H1 (cell line): Measurements from ENCODE around the gene UGGT1. TPM values are rescaled to one million over a fixed set of nuclear protein-coding genes. Genes with fewer than 3 reads are reported as not detected.

Source experiments
- CTCF ChIA-PET: fragments of 300-600 bp; sonication (Branson Sonifier 250); formaldehyde crosslinking; loops from one replicate; lab custom pipeline; 2021; ENCODE audit not compliant: partially characterized antibody; lab: Charles Lee
- POLR2A ChIA-PET: fragments of 300-600 bp; sonication (Branson Sonifier 250); formaldehyde crosslinking; loops from one replicate; lab custom pipeline; 2021; ENCODE audit warnings: inconsistent platforms; ENCODE audit not compliant: partially characterized antibody; lab: Charles Lee
- DNase-seq, 2 experiments: peaks; one replicate each; pipeline versions ENCODE4 v3.0.0 to v3.0.0-alpha.2; 2010 to 2022; ENCODE audit warnings: low spot score in 2 of 2, low read depth in 1 of 2, mixed read lengths in 1 of 2
- FAIRE-seq: peaks from 2 replicates; lab custom pipeline; 2011; peaks lifted over from hg19 to GRCh38; lab: Jason Lieb, UNC
- H2AFZ ChIP-seq: 2 replicates; pipeline ENCODE4 v1.8.1; 2012; ENCODE audit warnings: low read length, inconsistent platforms
- H2AK5ac ChIP-seq: 2 replicates; pipeline ENCODE4 v1.6.1; 2013; ENCODE audit warnings: low read depth, low read length
- H2BK120ac ChIP-seq: replicated peaks from 2 replicates; pipeline ENCODE3; 2013; ENCODE audit warnings: low read depth, low read length, inconsistent platforms
- H2BK12ac ChIP-seq: 2 replicates; pipeline ENCODE4 v1.6.1; 2013; ENCODE audit warnings: low read depth, low read length
- H2BK15ac ChIP-seq: 2 replicates; pipeline ENCODE4 v1.6.1; 2013; ENCODE audit warnings: low read length
- H2BK20ac ChIP-seq: 2 replicates; pipeline ENCODE4 v1.6.1; 2013; ENCODE audit warnings: low read length
- H2BK5ac ChIP-seq: 2 replicates; pipeline ENCODE4 v1.6.1; 2013; ENCODE audit warnings: low read depth, low read length
- H3K14ac ChIP-seq: 2 replicates; pipeline ENCODE4 v1.6.1; 2013; ENCODE audit warnings: inconsistent platforms; ENCODE audit not compliant: insufficient read length
- H3K18ac ChIP-seq: 2 replicates; pipeline ENCODE4 v1.6.1; 2013; ENCODE audit warnings: low read length; ENCODE audit errors: extremely low read depth
- H3K23ac ChIP-seq: 2 replicates; pipeline ENCODE4 v1.6.1; 2013; ENCODE audit warnings: inconsistent platforms; ENCODE audit not compliant: insufficient read length
- H3K23me2 ChIP-seq: 2 replicates; pipeline ENCODE4 v1.6.1; 2013; ENCODE audit warnings: low read depth, low read length
- H3K27ac ChIP-seq: 2 replicates; pipeline ENCODE4 v1.6.1; 2011; ENCODE audit warnings: low read depth, low read length, inconsistent platforms
- H3K27me3 ChIP-seq, 4 experiments: replicated peaks in 1 of 4; 1 replicate in 1 of 4; 2 replicates in 3 of 4; pipeline versions ENCODE4 v1.6.1 to v1.8.1; 2011 to 2013; ENCODE audit warnings: low read length in 3 of 4, mild to moderate bottlenecking in 3 of 4, inconsistent platforms in 2 of 4, mixed read lengths in 2 of 4, moderate library complexity in 1 of 4; ENCODE audit not compliant: control insufficient read depth in 3 of 4, insufficient read depth in 3 of 4; ENCODE audit errors: extremely low read depth in 1 of 4
- H3K36me3 ChIP-seq, 4 experiments: 2 replicates each; pipeline versions ENCODE4 v1.6.1 to v1.8.1; 2011 to 2013; ENCODE audit warnings: mild to moderate bottlenecking in 4 of 4, low read length in 3 of 4, moderate library complexity in 2 of 4, control low read depth in 1 of 4, inconsistent platforms in 1 of 4; ENCODE audit not compliant: insufficient read depth in 4 of 4, control insufficient read depth in 2 of 4
- H3K4ac ChIP-seq: replicated peaks from 2 replicates; pipeline ENCODE3; 2013; ENCODE audit warnings: low read length, low read depth, mixed read lengths, inconsistent platforms; ENCODE audit not compliant: insufficient read length
- H3K4me1 ChIP-seq, 4 experiments: replicated peaks in 1 of 4; 1 replicate in 1 of 4; 2 replicates in 3 of 4; pipeline versions ENCODE4 v1.6.1 to v1.8.1; 2011 to 2013; ENCODE audit warnings: low read length in 3 of 4, inconsistent platforms in 2 of 4, mixed read lengths in 1 of 4; ENCODE audit not compliant: insufficient read depth in 4 of 4, control insufficient read depth in 3 of 4
- H3K4me2 ChIP-seq, 2 experiments: 2 replicates each; pipeline versions ENCODE4 v1.6.1 to v1.8.1; 2011 to 2013; ENCODE audit warnings: low read depth in 2 of 2, low read length in 2 of 2, control low read depth in 1 of 2, inconsistent platforms in 1 of 2, mild to moderate bottlenecking in 1 of 2; ENCODE audit not compliant: insufficient read depth in 1 of 2
- H3K4me3 ChIP-seq, 4 experiments: fragments of 200-600, 300-600 bp in 1 of 4; sonication (generic), shearing (Covaris generic), sonication (Bioruptor Twin) in 1 of 4; 2 replicates each; pipeline versions ENCODE4 v1.5.1 to v1.8.1; 2011 to 2016; ENCODE audit warnings: low read length in 4 of 4, low read depth in 3 of 4, control low read depth in 2 of 4, inconsistent platforms in 2 of 4, mild to moderate bottlenecking in 2 of 4, mixed read lengths in 1 of 4, moderate library complexity in 1 of 4; ENCODE audit not compliant: insufficient read depth in 2 of 4; ENCODE audit errors: extremely low read depth in 1 of 4
- H3K56ac ChIP-seq: replicated peaks from 2 replicates; pipeline ENCODE3; 2013; ENCODE audit warnings: low read depth, mild to moderate bottlenecking, mixed read lengths, low read length, inconsistent platforms; ENCODE audit not compliant: insufficient read length
- H3K79me1 ChIP-seq: 2 replicates; pipeline ENCODE4 v1.6.1; 2013; ENCODE audit warnings: low read depth, low read length, control low read depth
- H3K79me2 ChIP-seq, 2 experiments: 2 replicates each; pipeline versions ENCODE4 v1.6.1 to v1.8.1; 2012 to 2013; ENCODE audit warnings: low read length in 2 of 2, mild to moderate bottlenecking in 2 of 2, inconsistent platforms in 1 of 2; ENCODE audit not compliant: insufficient read depth in 2 of 2, control insufficient read depth in 1 of 2
- H3K9ac ChIP-seq, 4 experiments: replicated peaks in 1 of 4; 1 replicate in 1 of 4; 2 replicates in 3 of 4; pipeline versions ENCODE4 v1.6.1 to v1.8.1; 2011 to 2013; ENCODE audit warnings: low read depth in 3 of 4, low read length in 3 of 4, control low read depth in 2 of 4, mild to moderate bottlenecking in 2 of 4, moderate library complexity in 2 of 4, inconsistent platforms in 1 of 4; ENCODE audit errors: extremely low read depth in 1 of 4
- H3K9me3 ChIP-seq, 2 experiments: 2 replicates each; pipeline versions ENCODE4 v1.6.1 to v1.8.1; 2012 to 2013; ENCODE audit warnings: mild to moderate bottlenecking in 2 of 2, moderate library complexity in 2 of 2, control low read depth in 1 of 2, inconsistent platforms in 1 of 2, low read depth in 1 of 2, low read length in 1 of 2, mixed read lengths in 1 of 2; ENCODE audit not compliant: insufficient read depth in 2 of 2
- H4K20me1 ChIP-seq, 2 experiments: replicated peaks in 1 of 2; 2 replicates each; pipeline versions ENCODE3 to v1.8.1; 2011 to 2013; ENCODE audit warnings: inconsistent platforms in 2 of 2, low read length in 2 of 2, mild to moderate bottlenecking in 1 of 2; ENCODE audit not compliant: insufficient read depth in 2 of 2, control insufficient read depth in 1 of 2
- H4K5ac ChIP-seq: 2 replicates; pipeline ENCODE4 v1.6.1; 2013; ENCODE audit warnings: low read length, low read depth, mixed read lengths, inconsistent platforms; ENCODE audit not compliant: insufficient read length
- H4K8ac ChIP-seq: 2 replicates; pipeline ENCODE4 v1.8.0; 2013; ENCODE audit warnings: mild to moderate bottlenecking, moderate library complexity, low read length, inconsistent platforms; ENCODE audit not compliant: insufficient read depth; ENCODE audit errors: extremely low read depth
- H4K91ac ChIP-seq: replicated peaks from 2 replicates; pipeline ENCODE3; 2013; ENCODE audit warnings: low read length, mixed read lengths, inconsistent platforms; ENCODE audit not compliant: insufficient read length
- NANOG ChIP-seq: IDR thresholded peaks from 2 replicates; pipeline ENCODE4 v1.6.1; 2011; ENCODE audit warnings: low read length, low read depth, mild to moderate bottlenecking, inconsistent platforms; ENCODE audit not compliant: insufficient read depth, poor library complexity, severe bottlenecking
- SAP30 ChIP-seq: fragments of 300-600 bp; sonication (generic); IDR thresholded peaks from 2 replicates; pipeline ENCODE4 v1.7.1; 2012; ENCODE audit warnings: low read length, moderate library complexity, mild to moderate bottlenecking, inconsistent platforms; ENCODE audit not compliant: insufficient read depth, insufficient replicate concordance
- WGBS, 2 experiments: shearing (Covaris generic) in 1 of 2; methylation state at CpG; one replicate each; pipeline versions ENCODE4 v1.1.6 to v1.1.7; 2013 to 2015; ENCODE audit warnings: low lambda C conversion rate in 2 of 2, mixed read lengths in 2 of 2, inconsistent platforms in 1 of 2, low coverage in 1 of 2, missing lambda C conversion rate in 1 of 2; ENCODE audit not compliant: insufficient replicate concordance in 2 of 2, insufficient coverage in 1 of 2, insufficient read length in 1 of 2; ENCODE audit errors: extremely low coverage in 1 of 2, missing lambda C conversion rate in 1 of 2; 5-methylcytosine and 5-hydroxymethylcytosine counted together
- polyA plus RNA-seq, 7 experiments: library from polyadenylated mRNA; depleted of rRNA in 3 of 7; stranded (reverse) in 5 of 7; unstranded in 2 of 7; fragments of >200 nt in 5 of 7; fragments of 200-250 nt in 2 of 7; gene quantifications; 1 replicate in 5 of 7; 2 replicates in 1 of 7; 4 replicates in 1 of 7; pipeline versions ENCODE4 v1.2.1 to v1.2.3, GENCODE V29; 2011 to 2013; ENCODE audit warnings: missing spikeins in 2 of 7, mixed read lengths in 2 of 7
- total RNA-seq: library from RNA; stranded (reverse); fragmentation: NEBNext Ultra II Directional; extraction: Animal tissue kit (Norgen Biotek cat#: 25700); gene quantifications from 2 replicates; pipeline ENCODE4 v1.2.1, GENCODE V29; 2021

The UGGT1 gene
- total and polyA plus RNA-seq, 2 of the 8 experiments (the other 6 are each of a cell fraction or from before 2014, with no cell fraction given): 14.9 to 57.3 TPM

- no peak overlapping the region for H3K14ac ChIP-seq
- H2BK20ac ChIP-seq: no peak overlapping the region
- no peak overlapping the region for H2AFZ ChIP-seq
- no peak overlapping the region for H4K91ac ChIP-seq
- no peak overlapping the region for H3K9ac ChIP-seq
- H3K9me3 ChIP-seq: no peaks in the 10 kb centered on the region
- no peak overlapping the region for H3K18ac ChIP-seq
- no peaks in the 10 kb centered on the region for H3K27me3 ChIP-seq
- no peaks in the 10 kb centered on the region for H3K4me1 ChIP-seq
- no peak for DNase-seq
- no peak overlapping the region for H3K4me3 ChIP-seq
- no peak overlapping the region for H3K56ac ChIP-seq
- H2BK120ac ChIP-seq: no peak overlapping the region
- CTCF ChIA-PET: no interaction called here
- no peak overlapping the region for H2BK12ac ChIP-seq
- no peak overlapping the region for H3K4me2 ChIP-seq
- H2BK5ac ChIP-seq: no peak overlapping the region
- H4K8ac ChIP-seq: no peak overlapping the region
- H3K79me1 ChIP-seq: no peaks in the 10 kb centered on the region; the same call in 1 of the 2 replicates
- H2AK5ac ChIP-seq: no peak overlapping the region
- no peak for TF ChIP-seq NANOG
- no peak for TF ChIP-seq SAP30
- H3K27ac ChIP-seq: no peak overlapping the region
- H4K5ac ChIP-seq: no peak overlapping the region
- H3K23me2 ChIP-seq: no peaks in the 10 kb centered on the region; the same call in 1 of the 2 replicates
- POLR2A ChIA-PET: no interaction called here
- H3K4ac ChIP-seq: no peak overlapping the region
- peaks cover 2 to 39% (median 12%) of the 10 kb centered on the region in 4 experiments; a peak in 5 of 8 replicates for H3K36me3 ChIP-seq
- H4K20me1 ChIP-seq: peaks cover 0 to 2% of the 10 kb centered on the region in 2 experiments
- no peak overlapping the region for H3K23ac ChIP-seq
- H3K79me2 ChIP-seq: no peaks in the 10 kb centered on the region
- no peak overlapping the region for H2BK15ac ChIP-seq
- 88% methylated on average over 3 of the region's 3 CpGs; no CpG with 5 or more reads in 1 of the 2 experiments for WGBS, 2 experiments
- FAIRE-seq: no peak
These were observed 54.7 kb downstream of the UGGT1 start for GRCh38 chr2:128145651-128146050.
